Thyroid gland (tissue), 4 donors: Measurements from ENCODE around the gene DOCK2.

Experiments used
- CTCF ChIP-seq, 6 experiments: fragments of 200-600 bp in 3 of 6; fragments of 450-650 bp in 3 of 6; sonication (generic) in 3 of 6; IDR thresholded peaks; one replicate each; pipeline ENCODE4 v1.5.1; 2016 to 2019; ENCODE audit warnings: antibody characterized with exemption in 6 of 6, mild to moderate bottlenecking in 2 of 6, inconsistent platforms in 1 of 6, moderate library complexity in 1 of 6
- POLR2A ChIP-seq, 2 donors: fragments of 450-650 bp; IDR thresholded peaks; one replicate each; pipeline ENCODE4 v1.6.1; 2017; ENCODE audit warnings: antibody characterized with exemption in 2 of 2, mild to moderate bottlenecking in 2 of 2, moderate library complexity in 1 of 2

- TF ChIP-seq CTCF (IDR thresholded peaks at IDR 0.05), result no peak
- no peak for TF ChIP-seq POLR2A (IDR thresholded peaks at IDR 0.05)
Measured at GRCh38 chr5:169886677-169887076, 249.6 kb downstream of the DOCK2 start.
